AG09319 (cell line): ENCODE measurements around the gene NLK.

ENCODE experiments used
- DNase-seq: peaks from one replicate; pipeline ENCODE4 v3.0.0-alpha.2; 2010; ENCODE audit warnings: low read depth; ENCODE audit errors: extremely low read depth
- TF ChIP-seq, protein P1 (sequence below): IDR thresholded peaks from 2 replicates; pipeline ENCODE4 v1.5.1; 2011; ENCODE audit warnings: low read depth, mild to moderate bottlenecking, inconsistent platforms, low read length, moderate library complexity

Gene NLK

DNA sequence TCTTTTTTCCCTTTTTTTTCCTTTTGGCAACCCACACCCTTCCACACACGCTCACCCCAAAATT lies at the start of gene NLK:
Gene NLK, plus strand, starts transcription at position 21 of the 64 bp plus-strand sequence. CDS start 197 bp downstream, outside the sequence.
- TF ChIP-seq, protein P1, sequence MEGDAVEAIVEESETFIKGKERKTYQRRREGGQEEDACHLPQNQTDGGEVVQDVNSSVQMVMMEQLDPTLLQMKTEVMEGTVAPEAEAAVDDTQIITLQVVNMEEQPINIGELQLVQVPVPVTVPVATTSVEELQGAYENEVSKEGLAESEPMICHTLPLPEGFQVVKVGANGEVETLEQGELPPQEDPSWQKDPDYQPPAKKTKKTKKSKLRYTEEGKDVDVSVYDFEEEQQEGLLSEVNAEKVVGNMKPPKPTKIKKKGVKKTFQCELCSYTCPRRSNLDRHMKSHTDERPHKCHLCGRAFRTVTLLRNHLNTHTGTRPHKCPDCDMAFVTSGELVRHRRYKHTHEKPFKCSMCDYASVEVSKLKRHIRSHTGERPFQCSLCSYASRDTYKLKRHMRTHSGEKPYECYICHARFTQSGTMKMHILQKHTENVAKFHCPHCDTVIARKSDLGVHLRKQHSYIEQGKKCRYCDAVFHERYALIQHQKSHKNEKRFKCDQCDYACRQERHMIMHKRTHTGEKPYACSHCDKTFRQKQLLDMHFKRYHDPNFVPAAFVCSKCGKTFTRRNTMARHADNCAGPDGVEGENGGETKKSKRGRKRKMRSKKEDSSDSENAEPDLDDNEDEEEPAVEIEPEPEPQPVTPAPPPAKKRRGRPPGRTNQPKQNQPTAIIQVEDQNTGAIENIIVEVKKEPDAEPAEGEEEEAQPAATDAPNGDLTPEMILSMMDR = no peak
- DNase-seq = no peak

DNA sequence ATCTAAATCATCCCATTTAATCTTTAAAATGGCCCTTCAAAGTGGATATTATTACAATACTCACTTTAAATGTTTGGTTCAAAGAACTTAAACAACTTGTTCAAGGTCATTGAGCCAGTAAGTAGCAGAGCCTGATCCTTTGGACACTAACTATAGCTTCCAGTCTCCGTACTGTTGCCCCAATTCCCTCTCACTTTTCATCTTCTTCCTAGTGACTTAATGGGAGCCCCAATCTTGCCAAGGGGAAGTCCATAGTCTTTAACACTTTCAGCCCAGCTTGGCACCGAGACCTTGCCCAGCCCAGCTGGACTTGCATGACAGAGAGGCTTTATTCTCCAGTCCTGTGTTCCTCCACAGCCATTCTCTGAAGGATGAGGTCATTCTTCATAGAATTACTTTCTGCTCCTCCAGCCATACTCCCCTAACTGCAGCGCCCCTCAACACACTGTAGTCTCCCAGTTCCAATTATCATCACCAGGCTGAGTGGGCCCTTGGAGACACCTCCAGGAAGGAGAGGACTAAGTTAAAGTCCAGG lies 49.2 kb upstream of the NLK start:
- no peak for DNase-seq
- TF ChIP-seq, protein P1 = no peak

DNA sequence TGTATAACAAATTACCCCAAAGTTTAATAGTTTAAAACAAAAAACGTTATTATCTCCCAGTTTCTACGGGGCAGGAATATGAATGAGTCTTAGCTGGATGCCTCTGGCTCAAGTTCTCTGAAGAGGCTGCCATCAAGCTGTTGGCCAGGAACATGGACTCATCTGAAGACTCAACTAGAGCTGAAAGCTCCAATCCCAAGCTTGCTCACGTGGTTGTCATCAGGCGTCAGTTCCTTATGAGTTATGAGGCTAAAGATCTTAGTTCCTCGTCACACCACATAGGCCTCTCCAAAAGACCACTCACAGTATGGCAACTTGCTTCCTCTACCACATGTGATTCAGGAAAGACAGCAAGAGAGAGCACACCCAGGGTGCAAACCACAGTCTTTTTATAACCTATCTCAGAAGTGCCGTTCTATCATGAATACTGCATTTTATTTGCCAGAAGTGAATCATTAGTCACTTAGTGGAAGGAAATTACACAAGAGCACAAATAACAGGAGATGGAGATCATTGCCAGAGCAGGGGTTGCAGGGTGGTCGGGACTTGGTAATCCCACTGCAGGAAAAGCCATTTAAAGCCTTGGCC lies 48.7 kb upstream of the NLK start:
- DNase-seq = no peak
- TF ChIP-seq, protein P1 = no peak

DNA sequence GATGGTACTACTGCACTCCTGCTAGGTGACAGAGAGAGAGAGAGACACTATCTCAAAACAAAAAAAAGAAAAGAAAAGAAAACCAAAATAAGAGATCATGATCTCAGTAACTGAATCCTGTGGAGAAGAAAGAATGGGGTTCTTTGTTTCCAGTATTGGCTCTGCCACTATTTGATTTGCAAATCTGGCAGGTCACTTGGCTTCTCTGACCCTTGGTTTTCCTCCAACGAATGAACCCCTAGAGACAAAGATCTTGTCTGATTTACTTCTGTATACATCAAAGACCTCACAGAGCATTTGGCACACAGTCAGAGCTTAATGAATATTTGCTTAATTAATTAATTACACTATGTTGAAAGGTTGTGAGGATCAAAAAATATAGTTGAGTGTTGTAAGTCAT lies 47.9 kb upstream of the NLK start:
- DNase-seq = no peak
- TF ChIP-seq, protein P1 = no peak

DNA sequence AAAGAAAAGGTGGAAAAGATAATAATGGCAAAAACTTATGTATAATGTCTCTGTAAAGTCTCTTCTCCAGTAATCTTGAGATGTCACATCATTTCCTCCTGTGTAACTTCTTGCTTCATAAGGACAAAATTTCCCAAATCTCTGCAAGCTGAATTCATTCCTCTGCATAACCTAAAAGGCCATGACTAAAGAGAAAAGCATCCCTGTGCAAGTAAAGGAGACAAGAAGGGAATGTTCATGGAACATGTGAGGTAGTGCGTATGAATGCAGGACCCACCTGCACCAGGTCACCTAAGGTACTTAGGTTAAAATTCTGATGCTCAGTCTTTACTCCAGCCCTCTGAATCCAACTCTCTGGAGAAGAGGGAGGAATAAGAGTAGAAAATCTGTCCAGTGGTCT lies 46.9 kb upstream of the NLK start:
- DNase-seq = no peak
- TF ChIP-seq, protein P1 = no peak

DNA sequence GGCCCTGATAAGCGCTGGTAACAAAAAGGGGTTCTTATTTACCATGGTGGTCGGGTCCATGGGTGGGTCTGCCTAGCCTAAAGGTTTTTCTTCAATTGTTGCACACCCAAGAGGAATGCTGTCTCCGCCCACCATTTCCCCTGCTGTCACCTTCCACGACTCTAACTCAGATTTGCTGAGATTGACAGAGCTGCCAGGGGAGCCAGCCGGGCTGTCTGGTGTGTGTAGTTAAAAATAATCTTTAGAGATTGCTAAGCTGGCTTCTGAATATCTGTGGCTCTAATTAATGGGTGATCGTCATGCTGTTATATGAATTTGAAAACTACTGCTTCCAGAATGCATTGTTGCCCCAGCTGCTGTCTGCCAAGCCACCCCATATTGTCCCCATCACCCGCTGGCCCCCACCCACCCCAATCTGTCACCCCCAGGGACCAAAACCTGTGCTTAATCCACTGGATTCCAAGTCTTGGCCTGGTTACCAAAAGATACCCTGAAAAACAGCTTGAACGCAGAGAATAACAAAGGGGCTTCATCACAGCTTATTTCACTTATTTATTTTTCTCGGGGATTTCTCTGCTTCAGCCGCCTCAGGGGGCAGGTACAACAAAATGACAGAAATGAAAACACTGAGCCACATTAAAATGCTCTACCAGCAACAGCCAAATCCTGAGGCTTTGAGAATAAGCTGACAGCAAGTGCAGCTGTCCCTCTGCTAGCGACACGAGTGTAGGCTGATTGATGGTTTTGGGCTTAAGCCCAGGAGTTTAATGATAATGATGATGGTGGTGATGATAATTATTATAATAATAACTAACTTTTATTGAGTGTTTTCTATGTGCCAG lies 46.1 kb upstream of the NLK start:
- no peak for DNase-seq
- TF ChIP-seq, protein P1 = no peak

DNA sequence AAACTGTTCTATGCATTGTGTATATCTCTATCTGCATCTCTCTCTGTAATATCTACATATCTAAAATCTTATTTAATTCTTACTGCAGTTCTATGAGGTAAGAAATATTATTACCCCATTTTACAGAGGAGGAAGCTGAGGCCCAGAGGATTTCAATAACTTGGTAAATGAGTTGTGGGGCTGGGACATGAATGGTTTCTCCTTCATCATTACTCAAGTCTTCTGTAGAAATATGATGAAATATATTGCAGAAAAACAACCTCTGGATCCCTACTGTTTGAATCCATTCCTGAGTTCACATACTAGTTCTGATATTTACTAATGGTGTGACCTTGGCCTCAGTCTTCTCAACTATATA lies 45.5 kb upstream of the NLK start:
- no peak for DNase-seq
- TF ChIP-seq, protein P1 = no peak
